ENCODE results near the gene PIGS. TPM values are rescaled to one million over a fixed set of nuclear protein-coding genes. Genes with fewer than 3 reads are reported as not detected.
A peak's percentile ranks its signal among the peaks of the same experiment; 100 is the strongest.
"Not testable (repeated sequence)": the region's sequence is repeated elsewhere in the genome, so short reads cannot be mapped to it uniquely, and the experiment has no call there.

PIGS gene
- 75.2 TPM for polyA plus RNA-seq (2013, experiment 1 of 2; ENCODE audit: insufficient read length)
- 78.0 TPM for polyA plus RNA-seq (2013, experiment 2 of 2; ENCODE audit: insufficient read length)

- DNase-seq = peak; percentile 91
Observed at GRCh38 chr17:28571361-28572122, at the start of gene PIGS. TSS of gene PIGS (minus strand) at chr17:28571524. CDS start at chr17:28571496, 28 bp downstream.

DNA sequence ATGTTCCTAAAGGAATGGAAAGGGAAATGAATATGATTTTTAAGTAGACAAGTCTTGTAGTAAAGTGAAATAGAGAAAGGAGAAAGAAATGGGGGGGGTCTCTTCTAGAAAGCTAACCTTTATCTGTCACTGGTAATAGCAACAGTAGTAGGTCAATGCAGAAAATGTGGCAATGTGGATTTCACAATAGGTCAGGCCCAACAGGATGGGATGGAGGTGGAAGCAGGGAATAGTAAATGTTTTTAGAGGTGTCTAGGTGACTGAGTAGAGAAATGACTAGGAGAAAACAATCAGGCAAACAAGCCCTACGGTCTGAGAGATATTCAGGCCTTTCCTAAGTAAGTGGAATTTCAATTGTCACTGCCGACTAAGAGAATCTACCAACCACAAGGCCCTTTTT, 48.7 kb upstream of the PIGS start:
- no peak for DNase-seq

DNA sequence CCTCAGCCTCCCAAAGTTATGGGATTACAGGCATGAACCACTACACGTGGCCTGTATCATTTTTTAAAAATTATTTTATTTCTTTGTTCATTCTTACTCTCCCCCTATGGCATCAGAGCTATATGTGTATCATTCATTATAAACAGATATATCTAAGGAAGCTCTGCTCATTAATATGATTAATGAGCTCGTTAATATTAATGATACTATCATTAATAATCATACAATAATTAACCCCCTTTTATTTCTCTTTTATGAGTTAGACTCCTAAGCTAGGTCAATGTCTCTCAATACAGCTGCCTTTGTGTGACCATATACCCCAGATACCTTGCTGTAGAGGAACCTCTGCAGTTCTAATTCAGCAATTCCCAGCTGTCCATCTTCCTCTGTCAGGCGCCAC, 47.1 kb upstream of the PIGS start:
- no peak for DNase-seq

- no peak for DNase-seq
Observed at GRCh38 chr17:28616281-28616680, 45.0 kb upstream of the PIGS start.

GRCh38 chr17:28615260-28615940, 44.1 kb upstream of the PIGS start:
- DNase-seq = no peak

DNA sequence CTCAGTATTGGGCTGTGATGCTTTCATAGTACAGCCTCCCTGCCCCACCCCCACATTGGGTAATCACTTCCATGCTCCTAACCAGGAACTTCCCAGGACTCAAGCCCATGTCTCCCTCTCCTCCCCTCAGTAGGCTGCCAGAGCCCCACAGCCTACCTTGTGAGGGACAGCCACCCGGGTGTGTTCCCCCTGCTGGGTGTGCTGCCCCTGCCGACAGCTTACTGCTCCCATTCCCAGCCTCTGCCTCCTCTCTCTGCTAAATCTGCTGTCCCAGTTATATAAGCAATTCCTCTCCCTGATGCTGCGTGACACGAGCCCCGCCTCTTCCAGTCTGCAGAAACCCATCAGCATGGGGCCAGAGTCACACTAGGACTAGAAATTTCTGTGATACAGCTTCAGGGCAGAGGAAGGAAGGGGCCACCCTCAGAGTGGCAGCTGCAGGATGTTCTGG, 42.6 kb upstream of the PIGS start, which contains the start of gene RSKR:
Gene RSKR, minus strand, starts transcription at position 255 of the 451 bp plus-strand sequence. Its CDS starts 24 bp downstream, at position 231.
- peak; percentile 2 for DNase-seq

DNA sequence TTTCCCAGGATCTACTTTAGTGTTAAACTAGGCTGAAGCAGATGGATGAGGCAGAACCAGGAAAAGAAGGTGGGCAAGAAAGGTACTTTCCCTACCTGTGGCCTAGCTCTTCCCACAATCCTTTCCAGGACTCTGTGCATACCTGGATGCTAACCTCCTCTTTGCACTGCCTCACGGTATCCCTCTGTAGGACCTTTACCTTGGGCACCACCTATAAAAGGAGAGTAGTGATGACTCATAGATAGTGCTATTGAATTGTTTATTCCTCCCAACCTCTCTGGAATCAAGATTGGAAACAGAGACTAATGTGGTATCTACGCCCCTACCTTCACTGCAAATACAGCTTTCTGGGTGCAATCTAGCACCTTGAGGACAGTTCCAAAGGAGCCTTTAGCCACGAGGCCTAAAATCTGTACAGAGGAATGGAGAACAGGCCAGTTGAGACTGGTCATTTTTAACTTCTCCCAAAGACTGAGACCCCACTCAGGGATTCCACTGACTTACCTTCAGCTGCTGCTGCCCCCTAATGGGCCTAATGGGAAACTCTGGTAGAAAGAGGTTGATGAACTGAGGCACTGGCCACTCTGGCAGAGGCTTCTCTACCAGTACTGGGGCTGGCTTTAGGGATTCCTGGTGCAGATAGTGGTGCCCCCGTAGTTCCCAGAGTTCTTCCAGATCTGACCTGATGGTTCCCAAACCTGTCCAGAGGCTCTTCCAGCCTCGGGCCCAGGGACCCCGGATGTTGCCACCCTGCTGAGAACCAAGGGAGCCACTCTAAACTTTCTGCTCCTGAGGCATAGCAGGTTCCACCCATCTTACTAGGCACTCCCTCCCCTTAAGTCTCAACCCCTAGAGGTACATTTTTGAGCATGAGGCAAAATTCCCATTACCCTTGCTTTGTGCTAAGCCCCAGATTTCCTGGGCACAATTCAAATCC, 41.9 kb upstream of the PIGS start:
- DNase-seq = peak; percentile 41

- DNase-seq = no peak
Observed at GRCh38 chr17:28612531-28612930, 41.2 kb upstream of the PIGS start.

DNA sequence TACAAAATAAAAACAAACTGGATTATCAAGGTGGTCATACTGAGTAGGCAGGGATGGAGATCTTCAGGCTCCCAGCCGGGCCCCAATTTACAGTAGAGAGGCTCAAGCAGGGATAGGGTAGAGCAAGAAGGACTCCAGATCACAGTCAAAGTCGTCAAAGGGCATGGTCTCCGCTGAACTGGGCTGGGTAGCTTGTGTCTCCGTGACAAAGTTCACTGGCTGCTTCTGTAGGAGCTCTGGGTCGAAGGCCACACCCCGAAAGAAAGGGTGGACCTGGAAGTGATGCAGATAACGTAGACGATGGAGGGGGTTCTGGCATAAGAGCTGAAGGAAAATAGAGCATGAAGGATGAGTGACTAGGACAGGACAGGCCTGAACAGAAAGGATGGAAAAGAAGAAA, 39.1 kb upstream of the PIGS start:
- DNase-seq = no peak

DNA sequence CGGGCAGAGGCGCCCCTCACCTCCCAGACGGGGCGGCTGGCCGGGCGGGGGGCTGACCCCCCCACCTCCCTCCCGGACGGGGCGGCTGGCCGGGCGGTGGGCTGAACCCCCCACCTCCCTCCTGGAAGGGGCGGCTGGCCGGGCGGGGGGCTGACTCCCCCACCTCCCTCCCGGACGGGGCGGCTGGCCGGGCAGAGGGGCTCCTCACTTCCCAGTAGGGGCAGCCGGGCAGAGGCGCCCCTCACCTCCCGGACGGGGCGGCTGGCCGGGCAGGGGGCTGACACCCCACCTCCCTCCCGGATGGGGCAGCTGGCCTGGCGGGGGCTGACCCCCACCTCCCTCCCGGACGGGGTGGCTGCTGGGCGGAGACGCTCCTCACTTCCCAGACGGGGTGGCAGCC, 32.7 kb upstream of the PIGS start:
- DNase-seq = not testable (repeated sequence)

DNA sequence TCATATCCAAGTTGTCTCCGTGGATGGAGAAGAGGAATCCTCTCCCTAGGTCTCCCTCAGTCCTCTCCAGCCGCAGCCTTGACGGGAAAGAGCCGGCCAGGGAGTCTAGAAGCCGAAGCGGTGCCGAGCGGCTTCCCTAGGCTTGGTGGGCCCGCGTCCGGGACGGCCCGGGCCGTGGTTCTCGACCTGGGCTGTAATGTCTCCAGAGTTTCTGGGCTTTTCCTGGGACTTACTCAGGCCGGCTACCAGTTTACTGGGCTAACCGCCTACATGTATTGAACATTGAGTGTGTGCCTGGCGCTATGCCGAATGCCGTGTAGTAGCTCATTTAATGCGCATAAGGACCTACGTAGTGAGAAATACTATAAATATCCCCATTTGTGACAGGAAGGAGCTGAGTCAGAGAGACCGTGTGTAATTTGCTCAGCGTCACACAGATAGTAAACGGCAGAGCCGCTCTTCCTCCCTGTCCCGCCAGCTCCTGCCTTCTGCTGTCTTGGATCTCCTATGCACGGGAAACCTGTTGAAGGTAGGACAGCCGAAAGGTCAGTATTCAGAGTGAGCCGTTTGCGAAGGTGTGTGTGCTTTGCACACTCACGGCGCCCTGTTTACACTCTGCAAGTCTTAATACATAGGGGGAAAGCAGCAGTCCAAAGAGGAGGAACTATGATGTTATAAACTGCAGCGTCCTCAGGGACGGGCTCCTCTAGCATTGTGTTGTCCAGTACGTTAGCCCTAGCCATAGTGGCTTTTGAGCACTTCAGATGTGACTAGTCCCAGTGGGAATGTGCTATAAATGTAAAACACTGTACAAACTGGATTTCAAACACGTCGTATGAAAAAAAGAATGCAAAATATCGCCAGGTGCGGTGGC, 28.2 kb upstream of the PIGS start:
- DNase-seq = peak; percentile 82

GRCh38 chr17:28598799-28599310, 27.5 kb upstream of the PIGS start, which contains the start of gene SPAG5:
TSS of gene SPAG5 (minus strand) at chr17:28599025. CDS start at chr17:28598946, 79 bp downstream.
- peak; percentile 90 for DNase-seq

GRCh38 chr17:28598389-28598788, 27.1 kb upstream of the PIGS start:
- no peak for DNase-seq

DNA sequence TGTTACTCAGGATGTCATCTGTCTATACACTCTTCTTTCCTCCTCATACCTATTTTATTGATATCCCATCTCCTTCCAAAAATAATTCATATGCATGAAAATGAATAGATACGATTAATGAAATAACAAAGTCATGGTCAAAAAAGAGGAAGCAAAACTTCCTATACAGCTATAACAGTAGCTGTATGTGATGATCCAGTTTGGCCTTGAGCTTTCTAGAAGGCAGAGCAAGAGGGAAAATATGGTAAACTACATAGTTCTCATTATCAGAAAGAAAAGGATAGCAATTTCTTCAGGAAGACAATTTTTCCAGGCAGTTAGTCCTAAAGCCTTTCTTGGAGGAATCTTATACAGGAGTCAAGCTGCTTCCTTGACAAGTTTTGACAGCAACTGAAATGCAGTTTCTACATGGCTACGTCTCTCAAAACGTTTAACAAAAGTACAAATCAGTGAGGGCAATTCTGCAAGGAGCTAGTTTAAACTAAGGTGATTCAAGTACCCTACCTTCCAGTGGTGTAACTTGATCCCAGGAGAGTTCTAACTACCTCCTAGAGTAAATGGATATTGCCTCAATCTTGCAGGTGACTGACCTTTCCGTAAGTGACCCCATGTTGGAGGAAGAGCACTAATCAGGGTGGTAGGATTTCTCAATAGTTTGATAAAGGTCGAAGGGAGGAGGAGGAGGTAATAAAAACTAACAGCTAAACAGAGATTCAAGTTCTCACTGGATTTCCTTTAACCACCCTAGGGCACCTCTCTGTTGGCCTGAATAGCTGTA, 26.5 kb upstream of the PIGS start:
- DNase-seq = no peak

- no peak for DNase-seq
Observed at GRCh38 chr17:28592260-28592659, 20.9 kb upstream of the PIGS start.

GRCh38 chr17:28585851-28586250, 14.5 kb upstream of the PIGS start:
- no peak for DNase-seq

DNA sequence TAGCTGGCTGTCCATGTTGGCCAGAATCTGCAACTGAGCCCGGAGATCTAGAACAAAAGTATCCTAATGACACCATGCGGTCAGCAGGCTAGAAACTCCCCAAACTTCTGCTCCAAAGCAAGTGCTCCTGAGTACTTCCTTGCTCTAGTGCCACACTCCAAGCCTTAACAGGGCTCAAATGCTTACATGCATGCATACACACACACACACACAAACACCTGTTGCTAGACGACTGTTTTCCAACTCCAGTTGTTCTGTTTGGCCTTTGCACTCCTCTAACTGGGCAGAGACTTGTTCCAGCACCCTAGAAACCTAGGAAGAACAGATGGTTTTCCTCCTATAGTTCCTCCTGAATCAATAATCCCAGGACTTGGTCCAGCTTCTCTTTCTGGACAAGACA, 13.1 kb upstream of the PIGS start:
- DNase-seq = no peak

DNA sequence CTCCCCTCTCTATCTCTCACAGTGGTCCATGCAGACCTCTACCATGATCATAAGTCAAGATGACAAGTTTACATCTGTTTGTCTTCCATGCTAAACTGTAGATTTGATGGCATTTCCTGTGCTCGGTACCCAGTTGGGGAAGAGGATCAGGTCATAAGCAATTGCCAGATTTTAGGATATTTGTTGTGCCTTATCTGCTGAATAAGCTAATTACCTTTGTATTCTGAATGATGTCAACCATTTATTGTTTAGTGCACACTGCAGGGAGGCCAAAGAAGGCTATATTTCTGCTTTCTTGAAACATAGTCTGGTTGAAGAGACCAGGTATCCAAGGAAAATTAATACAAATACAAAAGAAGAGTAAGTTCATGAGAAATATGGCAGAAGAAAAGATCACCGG, 11.2 kb upstream of the PIGS start:
- no peak for DNase-seq

- DNase-seq = no peak
Observed at GRCh38 chr17:28580959-28581358, 9.6 kb upstream of the PIGS start.

DNA sequence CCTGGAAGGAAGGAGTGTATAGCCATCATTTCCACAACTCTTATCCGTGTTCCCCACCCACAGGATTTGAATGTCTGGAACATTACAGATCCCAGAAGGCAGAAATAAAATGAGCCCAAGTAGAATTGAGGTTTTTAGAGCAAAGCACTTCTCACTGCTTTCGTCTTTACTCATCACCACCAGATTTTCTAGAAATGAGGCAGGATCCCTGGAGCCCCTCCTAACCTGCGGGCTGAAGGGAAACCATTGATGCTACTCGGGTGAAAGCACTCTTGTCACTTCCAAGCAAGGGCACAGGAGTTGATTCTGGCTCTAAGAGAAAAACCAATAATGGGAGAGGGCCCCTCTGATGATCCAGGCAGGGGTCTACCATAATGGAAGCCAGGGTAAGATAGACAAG, 8.2 kb upstream of the PIGS start:
- no peak for DNase-seq
